DND-41 (cell line): ENCODE data around the gene MB.

Experiments used
- ATAC-seq: fragments of 200-7000 bp; cut with Tn5 transposase; 3 replicates; pipeline ENCODE4 v1.9.1; 2021; ENCODE audit warnings: low read depth; ENCODE audit not compliant: insufficient read depth
- DNase-seq: peaks from one replicate; pipeline ENCODE4 v3.0.0-alpha.2; 2020
- H2AFZ ChIP-seq: 2 replicates; pipeline ENCODE4 v1.6.0; 2012; ENCODE audit warnings: low read depth, low read length
- H3K27ac ChIP-seq: 2 replicates; pipeline ENCODE4 v1.5.1; 2012; ENCODE audit warnings: low read length, inconsistent platforms
- H3K27me3 ChIP-seq: fragments of 200-600 bp; sonication (generic); 2 replicates; pipeline ENCODE4 v1.6.0; 2012; ENCODE audit warnings: low read length, mild to moderate bottlenecking, inconsistent platforms; ENCODE audit not compliant: insufficient read depth, poor library complexity
- H3K36me3 ChIP-seq: 2 replicates; pipeline ENCODE4 v1.5.1; 2012; ENCODE audit warnings: low read length, inconsistent platforms; ENCODE audit not compliant: insufficient read depth
- H3K4me1 ChIP-seq: 2 replicates; pipeline ENCODE4 v1.5.1; 2012; ENCODE audit warnings: mild to moderate bottlenecking, low read length; ENCODE audit not compliant: insufficient read depth
- H3K4me2 ChIP-seq: 2 replicates; pipeline ENCODE4 v1.6.0; 2012; ENCODE audit warnings: mild to moderate bottlenecking, moderate library complexity, low read length, inconsistent platforms; ENCODE audit not compliant: insufficient read depth
- H3K4me3 ChIP-seq, 2 experiments: fragments of 200-600 bp in 1 of 2; shearing (Covaris generic) in 1 of 2; 2 replicates each; pipeline ENCODE4 v1.5.1; 2012 to 2016; ENCODE audit warnings: inconsistent platforms in 2 of 2, low read length in 2 of 2, mild to moderate bottlenecking in 2 of 2, low read depth in 1 of 2, moderate library complexity in 1 of 2
- H3K79me2 ChIP-seq: 2 replicates; pipeline ENCODE4 v1.6.0; 2012; ENCODE audit warnings: low read length, inconsistent platforms; ENCODE audit not compliant: insufficient read depth
- H3K9ac ChIP-seq: 2 replicates; pipeline ENCODE4 v1.6.0; 2012; ENCODE audit warnings: low read depth, mild to moderate bottlenecking, inconsistent platforms, low read length, moderate library complexity
- H3K9me3 ChIP-seq: 2 replicates; pipeline ENCODE4 v1.5.1; 2012; ENCODE audit warnings: low read length, moderate library complexity, mild to moderate bottlenecking, inconsistent platforms; ENCODE audit not compliant: insufficient read depth, severe bottlenecking
- H4K20me1 ChIP-seq: 2 replicates; pipeline ENCODE4 v1.6.0; 2012; ENCODE audit warnings: low read length; ENCODE audit not compliant: insufficient read depth
- EZH2 ChIP-seq: IDR thresholded peaks from 3 replicates; pipeline ENCODE4 v1.6.1; 2012; ENCODE audit warnings: borderline replicate concordance, low read depth, mild to moderate bottlenecking, moderate library complexity, low read length, inconsistent platforms; ENCODE audit not compliant: severe bottlenecking
- TF ChIP-seq, protein P1 (sequence below): IDR thresholded peaks from 2 replicates; pipeline ENCODE4 v1.5.1; 2012; ENCODE audit warnings: borderline replicate concordance, low read length, moderate library complexity, mild to moderate bottlenecking; ENCODE audit not compliant: poor library complexity, severe bottlenecking; ENCODE audit errors: extremely low read depth

The MB gene

DNA sequence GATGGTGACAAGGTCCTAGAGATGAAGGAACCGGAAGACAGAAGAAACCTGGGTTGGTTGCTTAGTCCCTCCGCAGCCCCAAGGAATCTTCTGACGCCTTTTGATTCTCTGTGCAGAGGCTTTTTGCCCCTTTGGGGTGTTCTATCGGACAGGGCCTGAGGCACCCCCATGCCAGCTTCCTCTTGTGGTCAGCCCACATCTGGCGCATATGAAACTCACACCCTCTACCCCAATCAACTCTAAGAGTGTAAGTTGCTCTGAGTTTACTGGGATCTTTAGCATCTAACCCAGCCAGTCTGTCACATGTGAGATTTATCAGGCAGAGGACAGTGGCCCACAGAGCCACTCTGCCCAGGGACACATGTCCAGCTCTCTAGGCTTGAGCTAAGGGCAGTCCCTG is 59.1 kb downstream of the MB start:
- peaks cover 2% of the 10 kb centered on the region for H3K4me1 ChIP-seq
- H4K20me1 ChIP-seq, result peaks cover 4% of the 10 kb centered on the region
- no peaks in the 10 kb centered on the region for H3K27me3 ChIP-seq
- no peak overlapping the region for H3K4me3 ChIP-seq
- no peak overlapping the region for H3K4me2 ChIP-seq
- H2AFZ ChIP-seq, result no peak overlapping the region
- no peak overlapping the region for H3K27ac ChIP-seq
- TF ChIP-seq EZH2, result no peak
- TF ChIP-seq, protein P1, sequence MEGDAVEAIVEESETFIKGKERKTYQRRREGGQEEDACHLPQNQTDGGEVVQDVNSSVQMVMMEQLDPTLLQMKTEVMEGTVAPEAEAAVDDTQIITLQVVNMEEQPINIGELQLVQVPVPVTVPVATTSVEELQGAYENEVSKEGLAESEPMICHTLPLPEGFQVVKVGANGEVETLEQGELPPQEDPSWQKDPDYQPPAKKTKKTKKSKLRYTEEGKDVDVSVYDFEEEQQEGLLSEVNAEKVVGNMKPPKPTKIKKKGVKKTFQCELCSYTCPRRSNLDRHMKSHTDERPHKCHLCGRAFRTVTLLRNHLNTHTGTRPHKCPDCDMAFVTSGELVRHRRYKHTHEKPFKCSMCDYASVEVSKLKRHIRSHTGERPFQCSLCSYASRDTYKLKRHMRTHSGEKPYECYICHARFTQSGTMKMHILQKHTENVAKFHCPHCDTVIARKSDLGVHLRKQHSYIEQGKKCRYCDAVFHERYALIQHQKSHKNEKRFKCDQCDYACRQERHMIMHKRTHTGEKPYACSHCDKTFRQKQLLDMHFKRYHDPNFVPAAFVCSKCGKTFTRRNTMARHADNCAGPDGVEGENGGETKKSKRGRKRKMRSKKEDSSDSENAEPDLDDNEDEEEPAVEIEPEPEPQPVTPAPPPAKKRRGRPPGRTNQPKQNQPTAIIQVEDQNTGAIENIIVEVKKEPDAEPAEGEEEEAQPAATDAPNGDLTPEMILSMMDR, result no peak
- DNase-seq (no peak), ATAC-seq (no peak)
- no peaks in the 10 kb centered on the region for H3K79me2 ChIP-seq
- H3K9ac ChIP-seq, result no peak overlapping the region
- no peaks in the 10 kb centered on the region for H3K9me3 ChIP-seq
- no peaks in the 10 kb centered on the region for H3K36me3 ChIP-seq
